Stimulated activated CD8-positive, alpha-beta memory T cell treated with anti-CD3 and anti-CD28 coated beads, Interleukin-7, amount 100 ng/mL, for 48 hours (primary cell): ENCODE results near the gene OSBPL9.
"Not testable (repeated sequence)": the region's sequence is repeated elsewhere in the genome, so short reads cannot be mapped to it uniquely, and the experiment has no call there.

Source experiments
- DNase-seq, 2 donors: peaks; one replicate each; pipeline ENCODE4 v3.0.0-alpha.2; 2020; ENCODE audit warnings: low read depth in 1 of 2; ENCODE audit errors: extremely low read depth in 1 of 2

OSBPL9 gene

GRCh38 chr1:51761351-51761750 is 144.5 kb downstream of the OSBPL9 start:
- DNase-seq: no peak

GRCh38 chr1:51768971-51769588 is 152.2 kb downstream of the OSBPL9 start:
- DNase-seq: no peak

GRCh38 chr1:51776408-51776807 is 159.5 kb downstream of the OSBPL9 start:
- DNase-seq: no peak

- DNase-seq: no peak
Measured at GRCh38 chr1:51780927-51781326, 164.0 kb downstream of the OSBPL9 start.

GRCh38 chr1:51784997-51785421 is 168.1 kb downstream of the OSBPL9 start:
- DNase-seq: no peak

GRCh38 chr1:51788938-51789337 is 172.0 kb downstream of the OSBPL9 start:
- DNase-seq: no peak

- no peak for DNase-seq
Measured at GRCh38 chr1:51789342-51789741, 172.4 kb downstream of the OSBPL9 start.

GRCh38 chr1:51790385-51790784 is 173.5 kb downstream of the OSBPL9 start:
- no peak for DNase-seq

- DNase-seq: no peak
Measured at GRCh38 chr1:51791888-51792287, 175.0 kb downstream of the OSBPL9 start.

GRCh38 chr1:51792864-51793263 is 176.0 kb downstream of the OSBPL9 start:
- DNase-seq: no peak

- no peak for DNase-seq
Measured at GRCh38 chr1:51794260-51794659, 177.4 kb downstream of the OSBPL9 start.

GRCh38 chr1:51794868-51795267 is 178.0 kb downstream of the OSBPL9 start:
- DNase-seq: no peak

- DNase-seq: no peak
Measured at GRCh38 chr1:51799372-51799771, 182.5 kb downstream of the OSBPL9 start.

- DNase-seq: no peak
Measured at GRCh38 chr1:51814513-51814912, 197.6 kb downstream of the OSBPL9 start.

GRCh38 chr1:51818487-51818886 is 201.6 kb downstream of the OSBPL9 start:
- DNase-seq: no peak

- not testable (repeated sequence) for DNase-seq
Measured at GRCh38 chr1:51819021-51819420, 202.1 kb downstream of the OSBPL9 start.

GRCh38 chr1:51819810-51820209 is 202.9 kb downstream of the OSBPL9 start:
- DNase-seq: no peak

- DNase-seq: no peak
Measured at GRCh38 chr1:51829058-51829457, 212.2 kb downstream of the OSBPL9 start.

GRCh38 chr1:51833700-51834099 is 216.8 kb downstream of the OSBPL9 start:
- no peak for DNase-seq

- no peak for DNase-seq
Measured at GRCh38 chr1:51837243-51837642, 220.4 kb downstream of the OSBPL9 start.
